GM19351 (cell line): Measurements from ENCODE around the gene GNAS.

Experiments used
- ATAC-seq: cut with Tn5 transposase; IDR thresholded peaks from one replicate; pipeline ENCODE4 v1.9.1; 2021; ENCODE audit warnings: mild to moderate bottlenecking, moderate library complexity; ENCODE audit not compliant: unreplicated experiment

Gene GNAS

DNA sequence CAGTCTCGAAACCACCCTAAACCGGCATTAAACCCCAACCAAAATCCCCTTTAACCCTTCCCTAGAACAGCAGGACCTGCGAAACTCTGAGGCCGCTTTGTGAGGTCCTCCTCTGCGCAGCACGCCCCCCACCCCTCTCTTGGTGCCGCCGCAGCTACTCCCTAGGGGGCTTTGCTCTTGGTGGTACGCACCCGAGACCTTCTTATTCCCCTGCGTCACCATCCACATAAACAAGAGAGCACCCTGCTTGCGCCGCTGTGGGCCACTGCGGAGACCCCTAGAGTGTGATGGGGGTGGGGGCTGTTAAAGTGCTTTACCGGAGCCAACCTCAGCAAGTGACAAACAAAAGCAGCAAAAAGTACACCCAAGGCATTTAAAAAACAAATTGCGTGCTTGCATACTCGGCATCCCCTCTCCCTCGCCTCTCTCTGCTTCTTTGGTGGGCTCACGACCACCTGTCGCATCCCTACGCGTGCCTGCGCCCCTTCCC, 502 bp upstream of the GNAS start:
- no peak for ATAC-seq

- ATAC-seq: no peak
These were observed 950 bp downstream of the GNAS start for GRCh38 chr20:58853466-58853865.

DNA sequence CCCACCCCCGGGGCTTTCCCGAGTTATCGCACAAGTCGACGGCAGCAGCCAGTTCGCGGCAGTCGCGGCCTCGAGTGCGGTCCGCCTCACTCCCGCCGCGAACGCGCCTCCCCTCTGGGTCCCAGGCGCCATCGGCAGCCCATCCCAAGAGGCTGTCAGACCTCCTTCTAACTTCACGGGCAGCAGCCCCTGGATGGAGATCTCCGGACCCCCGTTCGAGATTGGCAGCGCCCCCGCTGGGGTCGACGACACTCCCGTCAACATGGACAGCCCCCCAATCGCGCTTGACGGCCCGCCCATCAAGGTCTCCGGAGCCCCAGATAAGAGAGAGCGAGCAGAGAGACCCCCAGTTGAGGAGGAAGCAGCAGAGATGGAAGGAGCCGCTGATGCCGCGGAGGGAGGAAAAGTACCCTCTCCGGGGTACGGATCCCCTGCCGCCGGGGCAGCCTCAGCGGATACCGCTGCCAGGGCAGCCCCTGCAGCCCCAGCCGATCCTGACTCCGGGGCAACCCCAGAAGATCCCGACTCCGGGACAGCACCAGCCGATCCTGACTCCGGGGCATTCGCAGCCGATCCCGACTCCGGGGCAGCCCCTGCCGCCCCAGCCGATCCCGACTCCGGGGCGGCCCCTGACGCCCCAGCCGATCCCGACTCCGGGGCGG, 1.6 kb downstream of the GNAS start:
- no peak for ATAC-seq

- no peak for ATAC-seq
These were observed 2.3 kb downstream of the GNAS start for GRCh38 chr20:58854638-58855471.

DNA sequence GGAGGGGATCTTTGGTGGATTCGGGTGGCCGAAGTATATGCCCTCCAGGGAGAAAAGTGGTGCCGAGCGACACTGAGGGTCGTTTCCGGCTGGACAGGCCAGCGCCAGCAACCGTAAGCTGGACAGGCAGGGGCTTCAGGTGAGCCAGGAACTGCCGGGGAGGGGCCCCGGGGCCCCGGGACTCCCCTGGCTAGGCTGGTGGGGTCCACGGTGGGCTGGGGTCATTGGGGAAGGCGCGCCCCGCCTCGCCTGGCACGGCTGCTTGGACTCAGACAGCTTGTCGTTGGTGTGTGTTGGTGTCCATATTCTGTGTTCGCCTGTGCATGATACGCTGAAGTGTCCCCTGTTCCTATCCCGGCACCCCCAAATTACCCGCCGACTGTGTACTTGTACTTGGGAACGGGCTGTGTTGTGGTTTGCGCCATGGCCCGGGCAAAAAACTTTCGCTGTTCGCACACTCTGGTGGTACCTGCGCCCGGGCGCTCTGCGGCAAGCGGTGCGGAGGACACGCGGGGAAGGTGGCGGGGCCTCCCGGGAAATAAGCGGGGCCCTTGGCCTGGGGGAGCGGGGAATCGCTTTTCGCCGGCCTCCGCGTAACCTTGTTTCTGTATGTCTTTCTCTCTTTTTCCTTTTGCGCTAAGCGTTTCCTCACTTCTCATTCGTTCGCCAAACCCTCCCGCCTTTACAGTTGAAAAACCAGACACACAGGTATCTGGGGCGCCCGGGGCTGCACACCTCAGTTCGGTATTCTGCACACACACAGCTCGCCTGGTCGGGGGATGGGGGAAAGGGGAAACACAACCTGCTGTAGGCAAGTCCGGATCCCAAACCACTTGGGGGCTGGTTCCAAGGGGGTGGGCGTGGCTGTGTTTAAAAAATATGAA, 3.2 kb downstream of the GNAS start:
- no peak for ATAC-seq

GRCh38 chr20:58863044-58863790, 10.7 kb downstream of the GNAS start:
- ATAC-seq: no peak

DNA sequence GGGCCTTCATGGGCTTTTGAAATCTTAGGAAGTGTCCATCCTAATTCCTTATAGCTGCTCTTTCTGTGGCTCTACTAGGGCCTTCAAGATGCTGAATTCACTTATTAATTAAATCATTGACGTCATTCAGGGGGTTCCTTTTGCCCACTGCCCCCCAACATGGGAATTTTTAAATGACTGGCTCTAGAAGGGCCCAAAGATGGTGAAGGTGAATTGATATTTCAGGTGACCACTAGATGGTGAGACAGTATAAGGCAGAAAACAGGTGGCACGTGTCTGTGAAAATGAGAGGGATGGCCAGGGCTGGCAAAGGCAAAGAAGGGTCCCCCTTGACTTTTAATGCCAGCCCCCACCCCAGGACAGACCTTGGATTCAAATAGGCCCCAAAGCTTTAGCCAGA, 11.8 kb downstream of the GNAS start:
- no peak for ATAC-seq

GRCh38 chr20:58865843-58866242, 13.3 kb downstream of the GNAS start:
- ATAC-seq: no peak

DNA sequence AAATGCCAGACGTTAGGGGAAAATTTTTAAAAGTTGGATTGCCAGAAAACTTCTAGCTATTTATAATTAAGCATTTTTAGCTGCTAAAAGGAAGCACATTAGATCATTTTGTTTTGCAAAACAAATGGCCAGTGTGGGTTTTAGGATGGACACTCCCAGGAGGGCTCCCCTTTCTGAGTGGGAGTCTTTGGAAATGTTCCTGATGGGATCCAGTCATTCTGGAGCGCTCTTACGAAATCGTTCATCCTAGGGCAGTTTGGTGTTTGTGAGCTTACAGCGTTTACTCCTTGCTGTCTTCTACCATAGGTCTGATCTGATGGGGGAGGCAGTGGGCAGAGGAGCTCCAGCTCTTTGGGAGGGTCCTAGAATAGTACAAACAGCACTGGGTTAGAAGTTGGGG, 14.7 kb downstream of the GNAS start:
- no peak for ATAC-seq

DNA sequence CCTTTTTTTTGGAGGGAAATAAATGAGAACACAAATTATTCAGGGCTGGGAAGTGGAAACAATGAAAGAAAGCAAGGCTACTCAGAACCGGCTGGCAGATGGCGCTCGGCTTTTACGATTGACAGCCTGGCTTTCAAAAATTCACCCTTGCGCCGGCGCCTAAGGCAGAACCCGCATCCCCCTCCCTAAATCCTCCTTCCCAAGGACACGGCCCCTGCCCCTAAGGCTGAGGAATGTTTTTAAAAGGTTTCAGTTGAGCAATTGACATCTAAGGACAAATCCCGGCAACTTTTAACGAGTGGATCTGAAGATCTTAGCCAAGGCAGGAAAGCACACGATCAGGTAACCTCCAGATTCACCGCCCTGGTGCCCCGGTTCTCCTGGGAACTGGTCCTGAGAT, 16.3 kb downstream of the GNAS start:
- ATAC-seq: no peak

DNA sequence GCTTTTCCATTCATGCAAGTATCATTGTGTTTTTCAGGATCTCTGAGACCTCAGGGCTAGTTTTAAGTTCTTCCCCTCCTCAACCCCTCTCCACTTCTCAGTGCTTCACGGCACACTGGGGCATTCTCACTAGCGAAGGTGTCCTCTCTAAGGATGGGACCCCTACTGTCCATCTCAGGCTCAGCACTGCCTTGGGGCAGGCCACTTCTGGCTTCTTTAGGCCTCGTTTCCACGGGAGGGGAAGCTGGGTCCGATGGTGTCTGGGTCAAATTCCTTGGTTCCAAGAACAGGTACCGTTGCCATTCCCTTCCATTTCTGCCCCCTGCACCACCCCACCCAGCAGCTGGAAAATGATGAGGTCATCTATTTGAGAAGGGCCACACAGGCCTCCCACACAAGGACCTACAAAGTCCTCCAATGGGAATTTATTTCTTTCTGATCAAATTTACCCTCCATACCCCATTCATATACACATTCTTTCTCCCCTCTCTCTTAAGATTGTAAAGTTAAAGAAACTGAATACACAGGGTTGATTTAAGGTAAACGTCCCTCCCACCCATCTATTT, 17.2 kb downstream of the GNAS start:
- no peak for ATAC-seq

DNA sequence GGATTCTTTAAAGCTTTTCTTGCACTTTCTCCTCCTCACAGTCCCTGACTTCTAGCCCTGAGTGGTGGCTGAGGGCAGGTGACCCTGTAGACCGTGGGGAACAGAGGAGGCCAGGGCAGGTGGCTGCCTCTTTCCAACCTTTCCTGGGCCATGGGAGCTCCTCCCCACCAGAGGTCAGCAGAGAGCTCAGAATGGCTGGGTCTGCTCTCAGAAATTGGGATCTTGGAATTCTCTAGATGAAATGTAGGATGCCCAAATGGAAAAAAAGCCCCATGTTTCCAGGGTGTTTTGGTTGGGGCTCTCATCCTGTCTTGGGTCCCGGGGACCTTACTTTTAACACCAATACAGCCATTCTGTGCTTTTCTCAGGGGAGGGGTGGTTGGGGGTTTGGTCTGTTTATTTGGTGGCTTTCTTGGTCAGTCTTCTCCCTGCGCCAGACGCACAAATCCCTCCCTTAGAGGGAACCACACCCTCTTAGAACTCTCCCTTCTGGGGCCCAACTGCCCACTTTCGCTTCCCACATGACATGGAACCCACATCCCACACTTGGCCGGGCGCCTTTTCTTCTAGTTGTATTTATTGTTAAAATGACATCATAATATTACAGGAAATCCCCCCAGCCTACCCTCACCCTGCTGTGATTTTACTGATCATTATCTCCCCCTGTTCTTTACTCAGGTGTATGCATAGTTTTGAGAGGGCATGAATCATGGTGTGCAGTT, 17.9 kb downstream of the GNAS start:
- no peak for ATAC-seq

DNA sequence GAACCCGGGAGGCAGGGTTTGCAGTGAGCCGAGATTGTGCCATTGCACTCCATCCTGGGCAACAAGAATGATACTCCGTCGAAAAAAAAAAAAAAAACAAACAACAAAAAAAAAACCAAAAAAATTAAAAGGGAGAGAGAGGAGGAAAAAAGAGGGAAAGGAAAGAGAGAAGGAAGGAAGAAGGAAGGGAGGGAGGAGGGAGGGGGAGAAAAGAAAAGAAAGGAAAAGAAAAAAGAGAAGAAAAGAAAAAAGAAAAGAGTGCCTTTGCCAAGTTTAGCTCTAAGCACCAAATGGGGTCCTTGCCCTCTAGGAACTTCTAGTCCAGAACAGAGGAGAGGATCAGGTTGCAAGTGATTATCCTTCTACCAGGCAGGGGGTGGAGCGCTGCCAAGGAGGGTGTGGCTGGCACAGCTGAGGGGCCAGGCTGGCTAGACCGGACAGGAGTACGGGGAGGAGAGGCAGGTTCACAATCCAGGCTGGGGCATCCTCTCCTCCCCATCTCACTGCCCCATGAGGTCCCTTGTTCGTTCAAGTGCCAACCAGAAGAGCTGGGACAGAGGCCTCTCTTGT, 19.1 kb downstream of the GNAS start:
- ATAC-seq: no peak

DNA sequence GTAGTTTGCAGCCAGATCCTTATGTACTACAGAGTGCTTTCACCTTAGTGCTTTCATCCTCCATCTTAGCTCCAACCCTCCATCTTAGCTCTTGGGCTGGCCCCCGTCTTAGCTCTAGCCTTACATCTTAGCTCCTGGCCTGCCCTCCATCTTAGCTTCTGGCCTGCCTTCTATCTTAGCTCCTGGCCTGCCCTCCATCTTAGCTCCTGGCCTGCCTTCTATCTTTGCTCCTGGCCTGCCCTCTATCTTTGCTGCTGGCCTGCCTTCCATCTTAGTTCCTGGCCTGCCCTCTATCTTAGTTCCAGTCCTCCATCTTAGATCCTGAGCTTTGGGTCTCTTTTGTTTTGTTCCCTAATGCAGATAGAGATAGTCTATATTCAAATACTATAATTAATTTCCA, 22.0 kb downstream of the GNAS start:
- no peak for ATAC-seq

- no peak for ATAC-seq
These were observed 22.6 kb downstream of the GNAS start for GRCh38 chr20:58875111-58875510.

DNA sequence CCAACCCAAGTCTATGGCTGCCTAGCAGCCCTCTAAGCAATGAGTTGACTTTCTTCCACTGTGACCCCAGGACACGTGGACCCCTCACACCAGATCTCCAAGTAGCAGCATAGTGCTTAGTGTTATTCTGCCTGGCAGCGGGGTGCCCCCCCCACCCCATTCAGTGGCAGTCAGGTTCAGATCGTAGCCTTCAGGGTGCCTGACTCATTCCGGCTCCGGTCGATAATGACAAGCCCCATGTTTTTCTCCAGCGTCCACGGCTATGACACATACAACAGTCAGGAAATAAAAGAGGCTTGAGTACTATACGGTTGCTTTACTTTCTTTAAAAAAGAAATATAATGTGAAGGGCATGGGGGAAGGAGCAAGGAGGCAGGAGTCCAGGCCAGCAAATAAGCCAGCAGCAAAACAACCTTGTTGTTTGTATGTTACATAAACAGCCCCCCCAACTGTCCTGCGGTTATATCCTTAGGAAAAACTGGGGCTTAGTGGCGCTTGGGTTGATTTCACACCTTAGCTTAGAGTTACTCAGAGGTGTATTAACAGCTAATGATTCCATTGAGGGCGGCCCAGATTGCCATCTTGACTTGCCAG, 23.1 kb downstream of the GNAS start:
- no peak for ATAC-seq

- ATAC-seq: no peak
These were observed 23.9 kb downstream of the GNAS start for GRCh38 chr20:58876437-58876836.

GRCh38 chr20:58877050-58877975, 24.8 kb downstream of the GNAS start:
- no peak for ATAC-seq
